ENCODE measurements around the gene PPFIA1.

DNA sequence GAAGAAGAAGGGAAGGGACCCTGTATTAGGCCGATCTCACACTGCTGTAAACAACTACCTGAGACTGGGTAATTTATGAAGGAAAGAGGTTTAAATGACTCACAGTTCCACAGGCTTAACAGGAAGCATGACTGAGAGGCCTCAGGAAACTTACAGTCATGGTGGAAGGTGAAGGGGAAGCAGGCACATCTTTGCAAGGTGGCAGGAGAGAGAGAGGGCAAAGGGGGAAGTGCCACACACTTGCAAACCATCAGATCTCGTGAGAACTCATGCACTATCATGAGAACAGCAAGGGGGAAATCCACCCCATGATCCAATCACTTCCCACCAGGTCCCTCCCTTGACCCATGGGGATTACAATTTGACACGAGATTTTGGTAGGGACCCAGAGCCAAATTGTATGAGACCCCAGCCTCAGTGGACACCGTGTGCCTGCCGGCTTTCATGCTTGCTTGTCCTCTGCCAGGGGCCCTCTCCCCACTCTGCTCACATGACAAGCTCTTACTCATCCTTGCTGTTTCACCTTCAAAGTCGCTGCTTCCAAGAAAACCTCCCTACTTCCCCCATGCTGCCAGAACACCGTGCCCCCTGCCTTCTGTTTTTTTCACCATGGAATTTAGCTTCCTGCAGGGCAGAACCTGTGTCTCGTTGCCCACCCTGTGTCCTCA lies 23.3 kb upstream of the PPFIA1 start:
- TF ChIP-seq EZH2phosphoT487 (IDR thresholded peaks at IDR 0.05; ENCODE audit: low read depth), result no peak
- TF ChIP-seq, protein P1, sequence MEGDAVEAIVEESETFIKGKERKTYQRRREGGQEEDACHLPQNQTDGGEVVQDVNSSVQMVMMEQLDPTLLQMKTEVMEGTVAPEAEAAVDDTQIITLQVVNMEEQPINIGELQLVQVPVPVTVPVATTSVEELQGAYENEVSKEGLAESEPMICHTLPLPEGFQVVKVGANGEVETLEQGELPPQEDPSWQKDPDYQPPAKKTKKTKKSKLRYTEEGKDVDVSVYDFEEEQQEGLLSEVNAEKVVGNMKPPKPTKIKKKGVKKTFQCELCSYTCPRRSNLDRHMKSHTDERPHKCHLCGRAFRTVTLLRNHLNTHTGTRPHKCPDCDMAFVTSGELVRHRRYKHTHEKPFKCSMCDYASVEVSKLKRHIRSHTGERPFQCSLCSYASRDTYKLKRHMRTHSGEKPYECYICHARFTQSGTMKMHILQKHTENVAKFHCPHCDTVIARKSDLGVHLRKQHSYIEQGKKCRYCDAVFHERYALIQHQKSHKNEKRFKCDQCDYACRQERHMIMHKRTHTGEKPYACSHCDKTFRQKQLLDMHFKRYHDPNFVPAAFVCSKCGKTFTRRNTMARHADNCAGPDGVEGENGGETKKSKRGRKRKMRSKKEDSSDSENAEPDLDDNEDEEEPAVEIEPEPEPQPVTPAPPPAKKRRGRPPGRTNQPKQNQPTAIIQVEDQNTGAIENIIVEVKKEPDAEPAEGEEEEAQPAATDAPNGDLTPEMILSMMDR (IDR thresholded peaks at IDR 0.05; ENCODE audit: low read depth, low read length), result no peak
